SK-N-SH (cell line): ENCODE results near the gene NSD2. TPM values are rescaled to one million over a fixed set of nuclear protein-coding genes. Genes with fewer than 3 reads are reported as not detected.

Experiments used
- CTCF ChIA-PET: fragments of 300-600, 350-600 bp; formaldehyde crosslinking; extraction: SDS; loops from one replicate; lab custom pipeline; 2021; lab: Yijun Ruan, JAX
- POLR2A ChIA-PET: fragments of 350-600 bp; sonication (Branson Sonifier 250); formaldehyde crosslinking; extraction: SDS; loops from one replicate; lab custom pipeline; 2020; ENCODE audit warnings: antibody characterized with exemption, inconsistent platforms; lab: Yijun Ruan, JAX
- DNase-seq: peaks from one replicate; pipeline ENCODE4 v3.0.0; 2012
- H2AFZ ChIP-seq: fragments of 200-600 bp; sonication (generic); 2 replicates; pipeline ENCODE4 v1.8.1; 2016; ENCODE audit warnings: antibody characterized with exemption, mild to moderate bottlenecking, low read depth
- H3F3A ChIP-seq: fragments of 200-600 bp; sonication (generic); replicated peaks from 2 replicates; pipeline ENCODE3; 2016; ENCODE audit warnings: antibody characterized with exemption, mild to moderate bottlenecking; ENCODE audit not compliant: insufficient read depth
- H3K27ac ChIP-seq, 2 experiments: fragments of 200-500 bp in 1 of 2; fragments of 200-600 bp in 1 of 2; sonication (Bioruptor generic) in 1 of 2; sonication (generic), shearing (Covaris generic) in 1 of 2; 2 replicates each; pipeline versions ENCODE4 v1.5.1 to v1.6.1; 2014 to 2016; ENCODE audit warnings: low read depth in 2 of 2, inconsistent platforms in 1 of 2, low read length in 1 of 2, mild to moderate bottlenecking in 1 of 2, mixed read lengths in 1 of 2
- H3K27me3 ChIP-seq: fragments of 200-600 bp; sonication (generic), shearing (Covaris generic); 2 replicates; pipeline ENCODE4 v1.6.1; 2016; ENCODE audit warnings: mixed run types; ENCODE audit not compliant: insufficient read depth
- H3K36me3 ChIP-seq, 2 experiments: fragments of 200-500 bp in 1 of 2; fragments of 200-600 bp in 1 of 2; sonication (Bioruptor generic) in 1 of 2; sonication (generic) in 1 of 2; replicated peaks in 1 of 2; 2 replicates each; pipeline versions ENCODE3 to v1.5.1; 2014 to 2016; ENCODE audit warnings: low read length in 1 of 2, mild to moderate bottlenecking in 1 of 2; ENCODE audit not compliant: insufficient read depth in 2 of 2, control insufficient read depth in 1 of 2
- H3K4me1 ChIP-seq, 2 experiments: fragments of 200-500 bp in 1 of 2; fragments of 200-600 bp in 1 of 2; sonication (Bioruptor generic) in 1 of 2; sonication (generic), shearing (Covaris generic) in 1 of 2; 2 replicates each; pipeline versions ENCODE4 v1.5.1 to v1.6.1; 2014 to 2016; ENCODE audit warnings: low read depth in 1 of 2, low read length in 1 of 2, mixed run types in 1 of 2; ENCODE audit not compliant: insufficient read depth in 2 of 2, control insufficient read depth in 1 of 2
- H3K4me2 ChIP-seq: fragments of 200-600 bp; sonication (generic), shearing (Covaris generic); 2 replicates; pipeline ENCODE4 v1.6.1; 2017; ENCODE audit warnings: mixed run types
- H3K4me3 ChIP-seq, 2 experiments: fragments of 200-500 bp in 1 of 2; fragments of 200-600 bp in 1 of 2; sonication (Bioruptor generic) in 1 of 2; sonication (generic), shearing (Covaris generic) in 1 of 2; 2 replicates each; pipeline versions ENCODE4 v1.5.1 to v1.8.1; 2014 to 2016; ENCODE audit warnings: low read depth in 2 of 2, inconsistent platforms in 1 of 2, low read length in 1 of 2, mild to moderate bottlenecking in 1 of 2, mixed read lengths in 1 of 2, moderate library complexity in 1 of 2
- H3K79me2 ChIP-seq: fragments of 200-600 bp; sonication (generic); 2 replicates; pipeline ENCODE4 v1.8.1; 2017; ENCODE audit warnings: mild to moderate bottlenecking; ENCODE audit not compliant: insufficient read depth
- H3K9ac ChIP-seq: fragments of 200-600 bp; sonication (generic); 2 replicates; pipeline ENCODE4 v1.6.1; 2017; ENCODE audit warnings: mixed run types
- H3K9me2 ChIP-seq: fragments of 200-600 bp; sonication (generic); 2 replicates; pipeline ENCODE4 v1.6.1; 2017; ENCODE audit warnings: mixed run types
- H3K9me3 ChIP-seq: fragments of 200-600 bp; sonication (generic); 2 replicates; pipeline ENCODE4 v1.6.1; 2017; ENCODE audit warnings: mixed run types, mild to moderate bottlenecking, moderate library complexity
- H4K20me1 ChIP-seq: fragments of 200-600 bp; sonication (generic); 2 replicates; pipeline ENCODE4 v1.6.1; 2017; ENCODE audit warnings: mild to moderate bottlenecking, mixed run types; ENCODE audit not compliant: insufficient read depth
- CHD2 ChIP-seq: fragments of 150-350 bp; IDR thresholded peaks from 2 replicates; pipeline ENCODE4 v1.6.1; 2018; ENCODE audit warnings: low read length; ENCODE audit not compliant: partially characterized antibody
- EP300 ChIP-seq, 2 experiments: IDR thresholded peaks; 2 replicates each; pipeline versions ENCODE4 v1.4.0 to v1.6.1; 2012; ENCODE audit warnings: borderline replicate concordance in 1 of 2, low read depth in 1 of 2, low read length in 1 of 2
- EZH2phosphoT487 ChIP-seq: fragments of 200-600 bp; sonication (generic); IDR thresholded peaks from 2 replicates; pipeline ENCODE4 v1.6.1; 2017; ENCODE audit warnings: low read depth, mixed run types, mild to moderate bottlenecking, antibody characterized with exemption, moderate library complexity, borderline replicate concordance
- FOXM1 ChIP-seq: IDR thresholded peaks from 2 replicates; pipeline ENCODE4 v1.4.0; 2012; ENCODE audit warnings: low read depth, mild to moderate bottlenecking
- GATA2 ChIP-seq: sonication (generic); formaldehyde crosslinking; IDR thresholded peaks from 2 replicates; pipeline ENCODE4 v1.5.0; 2020; ENCODE audit warnings: mild to moderate bottlenecking, missing genetic modification reagents
- IRF3 ChIP-seq: fragments of 150-350 bp; IDR thresholded peaks from 2 replicates; pipeline ENCODE4 v1.6.1; 2016; ENCODE audit warnings: mild to moderate bottlenecking, low read depth, low read length
- MAX ChIP-seq: IDR thresholded peaks from 2 replicates; pipeline ENCODE4 v1.4.0; 2012; ENCODE audit warnings: low read depth
- NFIC ChIP-seq: IDR thresholded peaks from 2 replicates; pipeline ENCODE4 v1.4.0; 2012; ENCODE audit warnings: borderline replicate concordance
- NRF1 ChIP-seq: IDR thresholded peaks from 2 replicates; pipeline ENCODE4 v1.6.1; 2012; ENCODE audit warnings: low read depth, mild to moderate bottlenecking, low read length
- RCOR1 ChIP-seq: fragments of 150-350 bp; IDR thresholded peaks from 2 replicates; pipeline ENCODE4 v1.6.1; 2017; ENCODE audit warnings: antibody characterized with exemption, low read length
- RFX5 ChIP-seq: IDR thresholded peaks from 2 replicates; pipeline ENCODE4 v1.6.1; 2012; ENCODE audit warnings: mild to moderate bottlenecking, improper control_type of control experiment, low read length
- RXRA ChIP-seq: IDR thresholded peaks from 2 replicates; pipeline ENCODE4 v1.4.0; 2012; ENCODE audit warnings: low read depth, mild to moderate bottlenecking, borderline replicate concordance
- SIN3A ChIP-seq: IDR thresholded peaks from 2 replicates; pipeline ENCODE4 v1.6.1; 2012; ENCODE audit warnings: low read depth, mild to moderate bottlenecking, low read length, moderate library complexity, borderline replicate concordance
- SMC3 ChIP-seq: IDR thresholded peaks from 2 replicates; pipeline ENCODE4 v1.6.1; 2012; ENCODE audit warnings: low read depth, low read length, improper control_type of control experiment
- TCF12 ChIP-seq: IDR thresholded peaks from 2 replicates; pipeline ENCODE4 v1.4.0; 2012
- TEAD4 ChIP-seq: IDR thresholded peaks from 2 replicates; pipeline ENCODE4 v1.4.0; 2012; ENCODE audit warnings: mild to moderate bottlenecking, borderline replicate concordance; ENCODE audit not compliant: insufficient read depth
- USF2 ChIP-seq: fragments of 150-350 bp; IDR thresholded peaks from 2 replicates; pipeline ENCODE4 v1.6.1; 2017; ENCODE audit warnings: antibody characterized with exemption, low read length, low read depth, borderline replicate concordance
- WGBS: methylation state at CpG from one replicate; pipeline ENCODE4 v1.1.6; 2017; ENCODE audit warnings: low lambda C conversion rate; 5-methylcytosine and 5-hydroxymethylcytosine counted together
- polyA plus RNA-seq, 3 experiments: library from polyadenylated mRNA; depleted of rRNA; stranded (reverse); fragments of >200 nt; gene quantifications; 2 replicates each; pipeline ENCODE4 v1.2.3, GENCODE V29; 2012

The NSD2 gene
- polyA plus RNA-seq, 1 of the 3 experiments (the other 2 are of a cell fraction), result 34.2 TPM

GRCh38 chr4:1841201-1841886 lies 29.8 kb upstream of the NSD2 start:
- no peak for TF ChIP-seq NRF1
- TF ChIP-seq, all 33 proteins: peak for 0
- ChIA-PET CTCF (interaction anchor here (0.9 kb wide), 1 partner anchor 71 kb away, joined by 3 read pairs; no protein-coding TSS in a partner anchor), POLR2A (no interaction called here)
- H3K9ac ChIP-seq, result no peak overlapping the region
- H3K4me3 ChIP-seq, result no peak overlapping the region
- peaks cover 53% of the 10 kb centered on the region for H3K79me2 ChIP-seq
- no peak for DNase-seq
- H3K9me2 ChIP-seq, result no peaks in the 10 kb centered on the region
- H3F3A ChIP-seq, result no peaks in the 10 kb centered on the region
- H3K4me1 ChIP-seq, result no peaks in the 10 kb centered on the region
- H3K36me3 ChIP-seq, result peaks cover 33 to 37% of the 10 kb centered on the region in 2 experiments
- WGBS, result 95% methylated on average over 21 of the region's 31 CpGs
- no peak overlapping the region for H2AFZ ChIP-seq
- no peak overlapping the region for H3K4me2 ChIP-seq
- H4K20me1 ChIP-seq, result peaks cover 8% of the 10 kb centered on the region; the same call in 1 of the 2 replicates
- no peaks in the 10 kb centered on the region for H3K27me3 ChIP-seq
- H3K27ac ChIP-seq, result no peak overlapping the region
- H3K9me3 ChIP-seq, result no peaks in the 10 kb centered on the region

GRCh38 chr4:1841887-1842210 lies 29.3 kb upstream of the NSD2 start:
- Histone ChIP-seq H3K27me3 (no peaks in the 10 kb centered on the region), H3K36me3 (peaks cover 32 to 38% of the 10 kb centered on the region in 2 experiments), H3K9me3 (no peaks in the 10 kb centered on the region), H3K4me1 (no peaks in the 10 kb centered on the region), H3K9ac (no peak overlapping the region), H3K27ac (no peak overlapping the region), H4K20me1 (peaks cover 8% of the 10 kb centered on the region; the same call in 1 of the 2 replicates), H3K79me2 (peaks cover 58% of the 10 kb centered on the region), H3K4me2 (no peak overlapping the region), H2AFZ (no peak overlapping the region), H3K9me2 (no peaks in the 10 kb centered on the region), H3F3A (no peaks in the 10 kb centered on the region), H3K4me3 (no peak overlapping the region)
- 88% methylated on average over 8 of the region's 9 CpGs for WGBS
- CTCF ChIA-PET, result interaction anchor here (0.9 kb wide), 1 partner anchor 71 kb away, joined by 3 read pairs; no protein-coding TSS in a partner anchor
- POLR2A ChIA-PET, result no interaction called here
- DNase-seq, result no peak
- TF ChIP-seq RCOR1 (no peak), USF2 (no peak), IRF3 (no peak), SMC3 (no peak), NFIC (no peak), FOXM1 (no peak)

GRCh38 chr4:1842339-1842895 lies 28.8 kb upstream of the NSD2 start:
- Histone ChIP-seq H3K4me1 (no peaks in the 10 kb centered on the region), H3K4me2 (no peak overlapping the region), H3K79me2 (peaks cover 62% of the 10 kb centered on the region), H3K27ac (no peak overlapping the region), H2AFZ (no peak overlapping the region), H3K27me3 (no peaks in the 10 kb centered on the region), H3K4me3 (no peak overlapping the region), H3K9me2 (no peaks in the 10 kb centered on the region), H4K20me1 (peaks cover 8% of the 10 kb centered on the region; the same call in 1 of the 2 replicates), H3K36me3 (peaks cover 31 to 43% of the 10 kb centered on the region in 2 experiments), H3K9ac (no peak overlapping the region), H3K9me3 (no peaks in the 10 kb centered on the region), H3F3A (no peaks in the 10 kb centered on the region)
- POLR2A ChIA-PET, result no interaction called here
- CTCF ChIA-PET, result interaction anchor here (0.6 to 0.7 kb wide), 2 partner anchors 48 to 83 kb away, joined by 3 read pairs; no protein-coding TSS in a partner anchor
- 93% methylated on average over 8 of the region's 13 CpGs for whole genome bisulfite sequencing
- no peak for DNase-seq
- no peak for TF ChIP-seq RXRA
- no peak for TF ChIP-seq RFX5
- TF ChIP-seq MAX, result no peak
- TF ChIP-seq SIN3A, result no peak
- no peak for TF ChIP-seq IRF3
- TF ChIP-seq EZH2phosphoT487, result no peak
- no peak for TF ChIP-seq SMC3
- TF ChIP-seq GATA2 (CRISPR knock-in tag), result no peak
- no peak for TF ChIP-seq CHD2
- TF ChIP-seq TCF12, result no peak
- TF ChIP-seq EP300 (IDR thresholded peaks at IDR 0.05; ENCODE audit: borderline replicate concordance in 1 of 2, low read depth in 1 of 2, low read length in 1 of 2), result no peak
- TF ChIP-seq TEAD4, result no peak
